Endodermal cell (in vitro differentiated cells): ENCODE results near the gene ERBB4. TPM values are rescaled to one million over a fixed set of nuclear protein-coding genes. Genes with fewer than 3 reads are reported as not detected.
A peak's percentile ranks its signal among the peaks of the same experiment; 100 is the strongest.

ENCODE experiments used
- DNase-seq: peaks from one replicate; pipeline ENCODE4 v3.0.0-alpha.2; 2017
- H3K27ac ChIP-seq: 2 replicates; pipeline ENCODE4 v1.5.1; 2013; ENCODE audit warnings: mild to moderate bottlenecking, low read depth, low read length, moderate library complexity
- H3K27me3 ChIP-seq: 2 replicates; pipeline ENCODE4 v1.6.1; 2013; ENCODE audit warnings: mild to moderate bottlenecking, low read length, moderate library complexity; ENCODE audit not compliant: insufficient read depth, control insufficient read depth, poor library complexity, severe bottlenecking
- H3K36me3 ChIP-seq: 2 replicates; pipeline ENCODE4 v1.7.0; 2013; ENCODE audit warnings: mild to moderate bottlenecking, low read length, moderate library complexity; ENCODE audit not compliant: control insufficient read depth, insufficient read depth
- H3K4me1 ChIP-seq: one replicate; pipeline ENCODE4 v1.7.0; 2013; ENCODE audit warnings: low read length; ENCODE audit not compliant: control insufficient read depth, insufficient read depth
- H3K4me3 ChIP-seq: 2 replicates; pipeline ENCODE4 v1.5.1; 2013; ENCODE audit warnings: mild to moderate bottlenecking, low read length, moderate library complexity
- H3K9ac ChIP-seq: 2 replicates; pipeline ENCODE4 v1.6.1; 2013; ENCODE audit warnings: mild to moderate bottlenecking, low read length, moderate library complexity; ENCODE audit not compliant: poor library complexity, severe bottlenecking; ENCODE audit errors: extremely low read depth
- H3K9me3 ChIP-seq: 2 replicates; pipeline ENCODE4 v1.6.1; 2013; ENCODE audit warnings: mild to moderate bottlenecking, low read length, moderate library complexity; ENCODE audit not compliant: control insufficient read depth
- H3K27ac Mint-ChIP-seq: 2 replicates; pipeline ENCODE4 v1.8.0; 2020; ENCODE audit warnings: mixed read lengths
- H3K27me3 Mint-ChIP-seq: 2 replicates; pipeline ENCODE4 v1.8.0; 2021; ENCODE audit warnings: mild to moderate bottlenecking, mixed read lengths; ENCODE audit not compliant: insufficient read depth
- H3K36me3 Mint-ChIP-seq: 2 replicates; pipeline ENCODE4 v1.8.0; 2020; ENCODE audit warnings: low read depth, mixed read lengths
- H3K4me1 Mint-ChIP-seq: 2 replicates; pipeline ENCODE4 v1.8.0; 2020; ENCODE audit warnings: mixed read lengths
- H3K4me3 Mint-ChIP-seq: 2 replicates; pipeline ENCODE4 v1.8.0; 2020; ENCODE audit warnings: mild to moderate bottlenecking, moderate library complexity, mixed read lengths
- H3K9me3 Mint-ChIP-seq: 2 replicates; pipeline ENCODE4 v1.8.0; 2020; ENCODE audit warnings: mild to moderate bottlenecking, mixed read lengths
- CTCF ChIP-seq: fragments of 200-600 bp; sonication (generic); conservative IDR thresholded peaks from 2 replicates; pipeline ENCODE4 v1.5.0; 2021; ENCODE audit warnings: antibody characterized with exemption, mild to moderate bottlenecking
- WGBS, 2 experiments: methylation state at CpG; one replicate each; pipeline versions ENCODE4 v1.1.5 to v1.1.7; 2013; ENCODE audit warnings: missing lambda C conversion rate in 2 of 2, mixed read lengths in 1 of 2; ENCODE audit not compliant: insufficient coverage in 1 of 2, insufficient read length in 1 of 2; 5-methylcytosine and 5-hydroxymethylcytosine counted together
- total RNA-seq, 2 donors: library from RNA; stranded (reverse); fragmentation: NEBNext Ultra II Directional in 1 of 2; extraction: Animal tissue kit (Norgen Biotek cat#: 25700) in 1 of 2; gene quantifications; 2 replicates in 1 of 2; 3 replicates in 1 of 2; pipeline ENCODE4 v1.2.1, GENCODE V29; 2021

The ERBB4 gene
- total RNA-seq, 2 donors from 2014 or later, result 154 to 158 TPM

DNA sequence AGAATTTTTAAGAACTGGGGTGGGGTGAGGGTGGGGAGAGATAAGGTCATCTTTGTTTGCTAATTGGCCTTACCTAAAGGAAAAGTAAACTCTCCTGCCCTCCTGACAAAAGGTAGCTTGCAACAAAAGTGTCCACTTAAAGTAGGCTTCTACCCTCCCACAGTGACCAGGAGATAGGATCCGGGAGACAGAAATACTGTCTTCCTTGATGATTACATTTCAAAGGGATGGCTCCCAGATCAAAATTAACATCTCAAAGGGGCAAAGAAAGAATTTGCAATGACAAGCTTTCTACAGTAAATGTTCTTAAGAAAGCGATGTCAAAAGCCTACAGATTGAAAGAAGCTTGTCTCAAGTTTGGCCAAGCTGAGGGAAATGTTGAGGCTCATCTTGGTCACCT is 1206.9 kb downstream of the ERBB4 start:
- H3K27me3 Mint-ChIP-seq, result peaks cover 10% of the 10 kb centered on the region
- H3K4me1 ChIP-seq, result peaks cover 4% of the 10 kb centered on the region
- H3K4me3 ChIP-seq, result peak overlapping the region; percentile 48
- TF ChIP-seq CTCF, result no peak
- peak; percentile 63 for DNase-seq
- H3K4me3 Mint-ChIP-seq, result no peak overlapping the region
- H3K4me1 Mint-ChIP-seq, result peaks cover 30% of the 10 kb centered on the region
- no peaks in the 10 kb centered on the region for H3K36me3 Mint-ChIP-seq
- H3K36me3 ChIP-seq, result no peaks in the 10 kb centered on the region
- H3K9ac ChIP-seq, result no peak overlapping the region
- 5 to 7% methylated on average over 2 of the region's 2 CpGs for WGBS, 2 experiments
- no peaks in the 10 kb centered on the region for H3K9me3 ChIP-seq
- no peaks in the 10 kb centered on the region for H3K9me3 Mint-ChIP-seq
- peak overlapping the region; percentile 82 for H3K27ac Mint-ChIP-seq
- H3K27ac ChIP-seq, result no peak overlapping the region
- no peaks in the 10 kb centered on the region for H3K27me3 ChIP-seq

- Histone ChIP-seq H3K9ac (no peak overlapping the region), H3K4me1 (peaks cover 4% of the 10 kb centered on the region), H3K36me3 (no peaks in the 10 kb centered on the region), H3K27ac (no peak overlapping the region), H3K9me3 (no peaks in the 10 kb centered on the region), H3K4me3 (no peak overlapping the region), H3K27me3 (no peaks in the 10 kb centered on the region)
- 96% methylated on average over 7 to 10 of the region's 10 CpGs for WGBS, 2 experiments
- H3K4me3 Mint-ChIP-seq, result no peak overlapping the region
- H3K4me1 Mint-ChIP-seq, result peaks cover 30% of the 10 kb centered on the region
- H3K27ac Mint-ChIP-seq, result no peak overlapping the region
- H3K36me3 Mint-ChIP-seq, result no peaks in the 10 kb centered on the region
- H3K27me3 Mint-ChIP-seq, result peaks cover 10% of the 10 kb centered on the region
- no peak for TF ChIP-seq CTCF
- no peaks in the 10 kb centered on the region for H3K9me3 Mint-ChIP-seq
- DNase-seq, result no peak
These were observed 1208.7 kb downstream of the ERBB4 start for GRCh38 chr2:211329882-211330281.

DNA sequence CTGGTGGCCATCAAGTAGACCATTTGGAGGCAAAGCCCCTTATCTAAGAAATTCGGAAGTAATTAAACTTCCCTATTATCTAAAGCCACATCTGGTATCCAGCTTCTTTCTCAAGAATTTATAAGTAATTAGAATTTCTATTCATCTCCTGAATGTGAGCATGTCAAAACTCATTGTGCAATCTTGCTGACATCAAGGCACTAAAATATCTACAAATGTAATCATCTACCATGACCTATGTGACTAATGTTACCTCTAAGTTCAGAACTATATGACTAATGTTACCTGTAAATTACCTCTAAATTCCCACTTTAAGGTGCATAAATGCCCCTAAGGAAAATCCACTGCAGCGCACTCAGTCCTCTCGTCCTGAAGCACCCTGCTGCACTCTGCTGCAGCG is 1209.2 kb downstream of the ERBB4 start:
- H3K4me1 Mint-ChIP-seq, result peaks cover 30% of the 10 kb centered on the region
- WGBS, 2 experiments, result 87 to 94% methylated on average over 3 to 4 of the region's 4 CpGs
- H3K9me3 ChIP-seq, result no peaks in the 10 kb centered on the region
- no peak overlapping the region for H3K4me3 ChIP-seq
- no peak overlapping the region for H3K4me3 Mint-ChIP-seq
- H3K9me3 Mint-ChIP-seq, result no peaks in the 10 kb centered on the region
- H3K27ac Mint-ChIP-seq, result no peak overlapping the region
- H3K36me3 ChIP-seq, result no peaks in the 10 kb centered on the region
- no peak overlapping the region for H3K27ac ChIP-seq
- H3K27me3 Mint-ChIP-seq, result peaks cover 10% of the 10 kb centered on the region
- H3K36me3 Mint-ChIP-seq, result no peaks in the 10 kb centered on the region
- peaks cover 4% of the 10 kb centered on the region for H3K4me1 ChIP-seq
- no peak overlapping the region for H3K9ac ChIP-seq
- no peak for DNase-seq
- H3K27me3 ChIP-seq, result no peaks in the 10 kb centered on the region
- no peak for TF ChIP-seq CTCF
